A673 (cell line): ENCODE results near the gene TPO. TPM values are rescaled to one million over a fixed set of nuclear protein-coding genes. Genes with fewer than 3 reads are reported as not detected.

ENCODE experiments used
- BruUV-seq: library from RNA; stranded (reverse); fragments of 400-500 nt; replicated peaks from 2 replicates; lab custom pipeline; 2021; lab: Mats Ljungman, UMichigan
- CTCF ChIA-PET: fragments of 300-600 bp; sonication (Branson Sonifier 250); formaldehyde crosslinking; loops from one replicate; lab custom pipeline; 2022; ENCODE audit warnings: antibody characterized with exemption; lab: Charles Lee
- POLR2A ChIA-PET: fragments of 300-600 bp; sonication (Branson Sonifier 250); formaldehyde crosslinking; loops from one replicate; lab custom pipeline; 2022; ENCODE audit warnings: antibody characterized with exemption; ENCODE audit not compliant: low non-redundant PET; lab: Charles Lee
- DNase-seq: peaks from one replicate; pipeline ENCODE4 v3.0.0-alpha.2; 2015; ENCODE audit warnings: low spot score
- H3K27ac ChIP-seq: fragments of 200-600 bp; sonication (generic); 2 replicates; pipeline ENCODE4 v1.5.1; 2016; ENCODE audit warnings: mixed run types, low read depth, mild to moderate bottlenecking, mixed read lengths, antibody characterized with exemption, low read length; ENCODE audit not compliant: poor library complexity, severe bottlenecking
- H3K27me3 ChIP-seq: fragments of 200-600 bp; sonication (generic); replicated peaks from 2 replicates; pipeline ENCODE4 v1.6.1; 2017; ENCODE audit warnings: mixed run types, low read depth, mild to moderate bottlenecking, mixed read lengths, antibody characterized with exemption, low read length; ENCODE audit not compliant: insufficient read depth, poor library complexity
- H3K36me3 ChIP-seq: fragments of 200-600 bp; sonication (generic); 2 replicates; pipeline ENCODE4 v1.6.1; 2016; ENCODE audit warnings: mixed run types, mild to moderate bottlenecking, mixed read lengths, antibody characterized with exemption, low read length; ENCODE audit not compliant: insufficient read depth, poor library complexity, severe bottlenecking
- H3K4me1 ChIP-seq: fragments of 200-600 bp; sonication (generic); 2 replicates; pipeline ENCODE4 v1.6.1; 2017; ENCODE audit warnings: mixed run types, mild to moderate bottlenecking, mixed read lengths, antibody characterized with exemption, low read length; ENCODE audit not compliant: insufficient read depth, poor library complexity, severe bottlenecking
- H3K4me3 ChIP-seq: fragments of 200-600 bp; sonication (generic); 2 replicates; pipeline ENCODE4 v1.5.1; 2016; ENCODE audit warnings: low read depth, mixed run types, mild to moderate bottlenecking, mixed read lengths, low read length; ENCODE audit not compliant: poor library complexity, severe bottlenecking
- H3K9me3 ChIP-seq: fragments of 200-600 bp; sonication (generic); 2 replicates; pipeline ENCODE4 v1.6.1; 2016; ENCODE audit warnings: mixed run types, low read depth, mild to moderate bottlenecking, mixed read lengths, antibody characterized with exemption, low read length; ENCODE audit not compliant: poor library complexity, severe bottlenecking
- CTCF ChIP-seq: fragments of 300-800, 200-600 bp; sonication (generic); conservative IDR thresholded peaks from 2 replicates; pipeline ENCODE4 v1.5.1; 2017; ENCODE audit warnings: low read depth, mild to moderate bottlenecking, antibody characterized with exemption, low read length, moderate library complexity, mixed read lengths
- EZH2 ChIP-seq: fragments of 200-600 bp; sonication (generic); IDR thresholded peaks from 2 replicates; pipeline ENCODE4 v1.6.1; 2017; ENCODE audit warnings: borderline replicate concordance, low read depth, mild to moderate bottlenecking, mixed read lengths, antibody characterized with exemption, low read length; ENCODE audit not compliant: poor library complexity, severe bottlenecking
- intact Hi-C: fragments of 100-400 bp; cut with micrococcal nuclease; formaldehyde crosslinking; loops from one replicate; pipeline ENCODE4 v1.10.0; 2022; ENCODE audit not compliant: unreplicated experiment
- total RNA-seq: library from RNA; stranded (reverse); gene quantifications from 2 replicates; pipeline ENCODE4 v1.2.3, GENCODE V29; 2021

Gene TPO
- total RNA-seq, 1 experiment from 2014 or later = not detected

GRCh38 chr2:1451422-1451821 is 38.2 kb downstream of the TPO start:
- Histone ChIP-seq H3K27ac (no peak overlapping the region), H3K9me3 (no peaks in the 10 kb centered on the region), H3K27me3 (peaks cover 16% of the 10 kb centered on the region), H3K4me3 (no peak overlapping the region), H3K36me3 (no peaks in the 10 kb centered on the region), H3K4me1 (no peaks in the 10 kb centered on the region)
- DNase-seq = no peak
- BruUV-seq = no TSS peak
- TF ChIP-seq EZH2 = no peak
- TF ChIP-seq CTCF = no peak
- CTCF ChIA-PET = no interaction called here
- intact Hi-C loops = no loop called here
- POLR2A ChIA-PET = no interaction called here

- no peaks in the 10 kb centered on the region for H3K9me3 ChIP-seq
- no peak overlapping the region for H3K4me3 ChIP-seq
- no TSS peak for BruUV-seq
- CTCF ChIA-PET = no interaction called here
- POLR2A ChIA-PET = no interaction called here
- H3K27ac ChIP-seq = no peak overlapping the region
- intact Hi-C loops = no loop called here
- no peaks in the 10 kb centered on the region for H3K4me1 ChIP-seq
- no peak for TF ChIP-seq CTCF
- no peak for TF ChIP-seq EZH2
- no peak for DNase-seq
- peaks cover 16% of the 10 kb centered on the region for H3K27me3 ChIP-seq
- no peaks in the 10 kb centered on the region for H3K36me3 ChIP-seq
Measured at GRCh38 chr2:1453561-1453960, 40.3 kb downstream of the TPO start.

GRCh38 chr2:1454346-1454745 is 41.1 kb downstream of the TPO start:
- intact Hi-C loops = no loop called here
- TF ChIP-seq EZH2 = no peak
- no peak for TF ChIP-seq CTCF
- Histone ChIP-seq H3K4me1 (no peaks in the 10 kb centered on the region), H3K27ac (no peak overlapping the region), H3K27me3 (peaks cover 14% of the 10 kb centered on the region), H3K4me3 (no peak overlapping the region), H3K36me3 (no peaks in the 10 kb centered on the region), H3K9me3 (no peaks in the 10 kb centered on the region)
- no TSS peak for BruUV-seq
- POLR2A ChIA-PET = no interaction called here
- DNase-seq = no peak
- CTCF ChIA-PET = no interaction called here
